Measurements from ENCODE around the gene GAS7. TPM values are rescaled to one million over a fixed set of nuclear protein-coding genes. Genes with fewer than 3 reads are reported as not detected.

The GAS7 gene
- total RNA-seq, 1 experiment from 2014 or later: 4.1 TPM

DNA sequence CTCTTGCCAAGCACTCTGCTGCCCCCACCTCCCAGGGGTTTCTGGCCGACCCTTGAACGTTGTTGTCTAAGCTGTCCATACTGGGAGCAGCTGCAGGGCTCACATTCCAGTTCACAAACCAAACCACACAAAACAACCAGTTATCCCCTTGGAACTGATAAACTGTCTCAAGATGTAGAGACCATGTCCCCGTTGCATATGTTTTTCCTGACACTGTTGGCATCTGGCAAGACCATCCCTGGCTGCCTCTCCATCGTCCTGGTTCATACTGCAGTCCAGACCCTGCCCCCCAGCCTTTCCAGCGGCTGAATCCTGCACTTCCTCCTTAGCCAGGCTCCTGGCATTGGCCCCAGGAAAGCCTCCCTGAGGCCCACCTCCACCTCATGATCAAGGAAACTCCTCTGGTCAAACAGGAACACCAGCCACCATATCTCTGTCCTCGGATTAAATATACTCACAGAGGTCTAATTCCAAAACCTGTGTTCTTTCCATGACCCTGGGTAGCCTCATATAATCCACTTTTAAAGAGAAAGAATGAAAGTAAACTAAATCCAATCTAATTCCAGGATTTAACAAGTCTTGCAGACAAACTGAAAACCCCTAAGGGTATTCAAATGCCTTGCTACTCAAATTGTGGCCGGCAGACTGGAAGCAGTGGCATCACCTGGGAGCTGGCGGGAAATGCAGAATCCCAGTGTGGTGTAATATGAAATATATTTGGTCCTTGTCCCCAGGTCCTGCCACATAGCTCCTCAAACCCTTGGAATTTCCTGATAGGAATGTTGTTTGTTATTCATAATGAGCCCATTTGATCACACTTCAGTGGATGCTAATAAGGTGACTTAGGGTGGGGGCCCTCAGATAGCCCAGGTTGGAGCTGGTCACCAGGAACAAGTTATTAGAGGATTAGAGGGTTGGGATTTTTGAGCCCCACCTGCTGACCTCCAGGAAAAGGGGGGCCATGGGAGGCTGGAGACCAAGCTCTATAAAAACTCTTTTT, 14.2 kb downstream of the GAS7 start:
- Histone ChIP-seq H3K4me2 (ENCODE audit: low read length) (no peak overlapping the region), H3K4me1 (ENCODE audit: control insufficient read depth in 1 of 2, insufficient read depth in 2 of 2, low read length in 2 of 2) (peaks cover 0 to 2% of the 10 kb centered on the region in 2 experiments; a peak in 1 of 4 replicates), H3K27me3 (ENCODE audit: insufficient read depth, low read length) (no peaks in the 10 kb centered on the region; the same call in 1 of the 2 replicates), H3K9me3 (ENCODE audit: control insufficient read depth in 1 of 2, insufficient read depth in 1 of 2, low read depth in 1 of 2, low read length in 2 of 2) (no peaks in the 10 kb centered on the region), H3K9ac (ENCODE audit: low read length) (no peak overlapping the region), H4K20me1 (ENCODE audit: insufficient read depth) (no peaks in the 10 kb centered on the region), H3K36me3 (ENCODE audit: control insufficient read depth in 1 of 2, insufficient read depth in 2 of 2, low read length in 2 of 2) (no peaks in the 10 kb centered on the region), H2AFZ (ENCODE audit: low read depth, low read length, poor library complexity, severe bottlenecking) (no peak overlapping the region), H3K4me3 (replicated peaks in 1 of 2; ENCODE audit: low read depth in 1 of 2, low read length in 2 of 2) (no peak overlapping the region), H3K79me2 (ENCODE audit: insufficient read depth, low read length) (no peaks in the 10 kb centered on the region), H3K27ac (ENCODE audit: low read depth, low read length) (no peak overlapping the region), H3K9me2 (ENCODE audit: insufficient read depth) (no peaks in the 10 kb centered on the region)
- TF ChIP-seq CEBPB (IDR thresholded peaks at IDR 0.05; ENCODE audit: low read depth): no peak
- no peak for TF ChIP-seq MAX (IDR thresholded peaks at IDR 0.05)
- TF ChIP-seq YY1 (IDR thresholded peaks at IDR 0.05; ENCODE audit: extremely low read depth, insufficient replicate concordance, low read depth, low read length): no peak
- no peak for TF ChIP-seq SRF (IDR thresholded peaks at IDR 0.05; ENCODE audit: low read depth)
- no peak for TF ChIP-seq RAD21 (IDR thresholded peaks at IDR 0.05; ENCODE audit: low read depth)
- TF ChIP-seq CTCF (IDR thresholded peaks at IDR 0.05 in 2 of 3, conservative IDR thresholded peaks at IDR 0.05 in 1 of 3; ENCODE audit: borderline replicate concordance in 1 of 3, insufficient read depth in 1 of 3, low read depth in 2 of 3, low read length in 2 of 3): no peak
- no peak for TF ChIP-seq TCF7L2 (IDR thresholded peaks at IDR 0.05; ENCODE audit: borderline replicate concordance, extremely low read depth, insufficient read depth, insufficient read length)
- no peak for TF ChIP-seq SIN3A (IDR thresholded peaks at IDR 0.05; ENCODE audit: low read depth)
- no peak for TF ChIP-seq POLR2A (IDR thresholded peaks at IDR 0.05; ENCODE audit: borderline replicate concordance, extremely low read depth, insufficient read depth, insufficient read length)
- no peak for TF ChIP-seq EZH2phosphoT487 (IDR thresholded peaks at IDR 0.05; ENCODE audit: borderline replicate concordance)
- no peak for TF ChIP-seq ELF1 (IDR thresholded peaks at IDR 0.05; ENCODE audit: borderline replicate concordance, low read depth)
- TF ChIP-seq ATF3 (IDR thresholded peaks at IDR 0.05): no peak
- no peak for TF ChIP-seq SP1 (IDR thresholded peaks at IDR 0.05; ENCODE audit: low read depth)
- no peak for TF ChIP-seq ZNF274 (IDR thresholded peaks at IDR 0.05; ENCODE audit: low read depth, low read length)
- TF ChIP-seq EZH2 (IDR thresholded peaks at IDR 0.05): no peak
- no peak for TF ChIP-seq ZFX (IDR thresholded peaks at IDR 0.05)
- BruUV-seq (replicated peaks): no TSS peak
- intact Hi-C loops (cut with micrococcal nuclease): no loop called here
- RAD21 ChIA-PET (ENCODE audit: low non-redundant PET in 1 of 2, low total read pairs in 2 of 2, uncharacterized antibody in 2 of 2, unreplicated experiment in 2 of 2): no interaction called here
- DNase-seq (ENCODE audit: low read depth, low spot score): no peak
- POLR2A ChIA-PET: no interaction called here
- no peak for ATAC-seq
- CTCF ChIA-PET: no interaction called here

Data from HCT116 (cell line).